Neutrophil (primary cell): ENCODE measurements around the gene ADAM11.

ENCODE experiments used
- H3K27ac ChIP-seq: fragments of 200-600 bp; sonication (generic); 2 replicates; pipeline ENCODE4 v1.5.1; 2016; ENCODE audit warnings: mild to moderate bottlenecking, moderate library complexity
- H3K27me3 ChIP-seq: fragments of 200-600 bp; sonication (generic); 2 replicates; pipeline ENCODE4 v1.6.0; 2016; ENCODE audit warnings: mild to moderate bottlenecking
- H3K36me3 ChIP-seq: fragments of 200-600 bp; sonication (generic); 2 replicates; pipeline ENCODE4 v1.5.1; 2017
- H3K4me1 ChIP-seq, 2 experiments: fragments of 200-600 bp in 1 of 2; sonication (generic) in 1 of 2; 1 replicate in 1 of 2; 2 replicates in 1 of 2; pipeline versions ENCODE4 v1.5.1 to v1.6.1; 2013 to 2016; ENCODE audit warnings: low read depth in 1 of 2, low read length in 1 of 2, mild to moderate bottlenecking in 1 of 2, moderate library complexity in 1 of 2; ENCODE audit not compliant: control insufficient read depth in 1 of 2, insufficient read depth in 1 of 2
- H3K4me3 ChIP-seq, 2 experiments: fragments of 200-600 bp in 1 of 2; sonication (generic) in 1 of 2; 1 replicate in 1 of 2; 2 replicates in 1 of 2; pipeline ENCODE4 v1.5.1; 2013 to 2016; ENCODE audit warnings: low read depth in 1 of 2, low read length in 1 of 2, mild to moderate bottlenecking in 1 of 2, moderate library complexity in 1 of 2
- H3K9me3 ChIP-seq: fragments of 200-600 bp; sonication (generic); 2 replicates; pipeline ENCODE4 v1.5.1; 2016
- CTCF ChIP-seq: fragments of 200-600 bp; sonication (generic); IDR thresholded peaks from 2 replicates; pipeline ENCODE4 v1.5.1; 2016; ENCODE audit warnings: antibody characterized with exemption

Gene ADAM11

GRCh38 chr17:44829523-44830358, 71.0 kb downstream of the ADAM11 start, which contains the start of gene GJC1:
GJC1 (minus strand) TSS chr17:44830287; CDS start chr17:44805817, 24,470 bp downstream.
- no peak for TF ChIP-seq CTCF
- no peaks in the 10 kb centered on the region for H3K9me3 ChIP-seq
- peaks cover 12 to 16% of the 10 kb centered on the region in 2 experiments for H3K4me1 ChIP-seq
- peak within 1 kb of the TSS in 1 of 2 experiments; percentile 32 for H3K4me3 ChIP-seq
- no peak within 1 kb of the TSS for H3K27ac ChIP-seq
- H3K27me3 ChIP-seq, result peaks cover 97% of the 10 kb centered on the region
- H3K36me3 ChIP-seq, result no peaks in the 10 kb centered on the region

- Histone ChIP-seq H3K4me3 (peak overlapping the region in 1 of 2 experiments; percentile 32), H3K27me3 (peaks cover 98% of the 10 kb centered on the region), H3K27ac (no peak overlapping the region), H3K4me1 (peaks cover 12 to 16% of the 10 kb centered on the region in 2 experiments), H3K36me3 (no peaks in the 10 kb centered on the region), H3K9me3 (no peaks in the 10 kb centered on the region)
- no peak for TF ChIP-seq CTCF
Measured at GRCh38 chr17:44830359-44831288, 71.8 kb downstream of the ADAM11 start.

GRCh38 chr17:44831371-44831770, 72.6 kb downstream of the ADAM11 start:
- Histone ChIP-seq H3K9me3 (no peaks in the 10 kb centered on the region), H3K36me3 (no peaks in the 10 kb centered on the region), H3K4me1 (peaks cover 12 to 16% of the 10 kb centered on the region in 2 experiments), H3K27me3 (peaks cover 96% of the 10 kb centered on the region), H3K4me3 (no peak overlapping the region), H3K27ac (no peak overlapping the region)
- no peak for TF ChIP-seq CTCF
